Memory B cell (primary cell): Measurements from ENCODE around the gene AGAP2.
"Not testable (repeated sequence)": the region's sequence is repeated elsewhere in the genome, so short reads cannot be mapped to it uniquely, and the experiment has no call there.

Source experiments
- ATAC-seq: fragments of 150-1000 bp; cut with Tn5 transposase; 2 replicates; pipeline ENCODE4 v1.10.0; 2021; ENCODE audit warnings: low read depth, mild to moderate bottlenecking, moderate library complexity
- DNase-seq, 2 donors: peaks; one replicate each; pipeline ENCODE4 v3.0.0; 2022; ENCODE audit warnings: low spot score in 2 of 2
- H3K27ac Mint-ChIP-seq: one replicate; pipeline ENCODE4 v1.8.0; 2022; ENCODE audit warnings: mild to moderate bottlenecking, moderate library complexity, mixed read lengths
- H3K27me3 Mint-ChIP-seq: one replicate; pipeline ENCODE4 v1.8.0; 2022; ENCODE audit warnings: mixed read lengths
- H3K36me3 Mint-ChIP-seq: one replicate; pipeline ENCODE4 v1.8.0; 2022; ENCODE audit warnings: mild to moderate bottlenecking, mixed read lengths
- H3K4me1 Mint-ChIP-seq: one replicate; pipeline ENCODE4 v1.8.0; 2022; ENCODE audit warnings: mixed read lengths
- H3K4me3 Mint-ChIP-seq: one replicate; pipeline ENCODE4 v1.8.0; 2022; ENCODE audit warnings: mild to moderate bottlenecking, moderate library complexity, mixed read lengths
- H3K9me3 Mint-ChIP-seq: one replicate; pipeline ENCODE4 v1.8.0; 2022; ENCODE audit warnings: mixed read lengths

AGAP2 gene

GRCh38 chr12:57774634-57775033, 36.1 kb upstream of the AGAP2 start:
- H3K36me3 Mint-ChIP-seq, H3K4me3 Mint-ChIP-seq, H3K27me3 Mint-ChIP-seq, H3K9me3 Mint-ChIP-seq, ATAC-seq, H3K27ac Mint-ChIP-seq, DNase-seq: not testable (repeated sequence)
- H3K4me1 Mint-ChIP-seq = peaks cover 18% of the 10 kb centered on the region

- H3K9me3 Mint-ChIP-seq = no peaks in the 10 kb centered on the region
- H3K36me3 Mint-ChIP-seq = no peaks in the 10 kb centered on the region
- peaks cover 18% of the 10 kb centered on the region for H3K4me1 Mint-ChIP-seq
- peak within 1 kb of the TSS; percentile 88 for H3K4me3 Mint-ChIP-seq
- DNase-seq (no peak), ATAC-seq (no peak)
- peak within 1 kb of the TSS; percentile 93 for H3K27ac Mint-ChIP-seq
- H3K27me3 Mint-ChIP-seq = no peaks in the 10 kb centered on the region
Measured at GRCh38 chr12:57772429-57773322, 34.1 kb upstream of the AGAP2 start, which contains the start of gene EEF1AKMT3. Gene EEF1AKMT3, plus strand, starts transcription at chr12:57772614. Its CDS starts 111 bp downstream, at chr12:57772725.

GRCh38 chr12:57771873-57772428, 33.4 kb upstream of the AGAP2 start, which contains the start of gene METTL1:
Gene METTL1, minus strand, starts transcription at chr12:57772105. Its CDS starts 22 bp downstream, at chr12:57772083.
- Mint-ChIP-seq H3K4me3 (peak within 1 kb of the TSS; percentile 88), H3K27me3 (no peaks in the 10 kb centered on the region), H3K36me3 (no peaks in the 10 kb centered on the region), H3K9me3 (no peaks in the 10 kb centered on the region), H3K27ac (peak within 1 kb of the TSS; percentile 93), H3K4me1 (peaks cover 18% of the 10 kb centered on the region)
- DNase-seq (peak; percentile 78 to 84), ATAC-seq (peak; percentile 90)

- Mint-ChIP-seq H3K27me3 (peaks cover 3% of the 10 kb centered on the region), H3K4me3 (peak overlapping the region; percentile 88), H3K9me3 (no peaks in the 10 kb centered on the region), H3K36me3 (no peaks in the 10 kb centered on the region), H3K4me1 (peaks cover 22% of the 10 kb centered on the region), H3K27ac (peak overlapping the region; percentile 93)
- DNase-seq = peak in 1 of 2 donors; percentile 69
- peak; percentile 72 for ATAC-seq
Measured at GRCh38 chr12:57771236-57771872, 32.8 kb upstream of the AGAP2 start.

- H3K9me3 Mint-ChIP-seq = no peaks in the 10 kb centered on the region
- peak overlapping the region; percentile 19 for H3K4me3 Mint-ChIP-seq
- no peak overlapping the region for H3K27ac Mint-ChIP-seq
- ATAC-seq = no peak
- DNase-seq = no peak
- H3K4me1 Mint-ChIP-seq = peaks cover 21% of the 10 kb centered on the region
- peaks cover 3% of the 10 kb centered on the region for H3K27me3 Mint-ChIP-seq
- no peaks in the 10 kb centered on the region for H3K36me3 Mint-ChIP-seq
Measured at GRCh38 chr12:57770734-57771133, 32.2 kb upstream of the AGAP2 start.

- peaks cover 5% of the 10 kb centered on the region for H3K27me3 Mint-ChIP-seq
- DNase-seq (no peak), ATAC-seq (no peak)
- H3K4me3 Mint-ChIP-seq = no peak overlapping the region
- no peaks in the 10 kb centered on the region for H3K9me3 Mint-ChIP-seq
- H3K4me1 Mint-ChIP-seq = peaks cover 27% of the 10 kb centered on the region
- no peaks in the 10 kb centered on the region for H3K36me3 Mint-ChIP-seq
- H3K27ac Mint-ChIP-seq = no peak overlapping the region
Measured at GRCh38 chr12:57769594-57769993, 31.1 kb upstream of the AGAP2 start.

- no peak overlapping the region for H3K27ac Mint-ChIP-seq
- ATAC-seq = no peak
- no peak overlapping the region for H3K4me3 Mint-ChIP-seq
- no peaks in the 10 kb centered on the region for H3K9me3 Mint-ChIP-seq
- H3K36me3 Mint-ChIP-seq = no peaks in the 10 kb centered on the region
- H3K27me3 Mint-ChIP-seq = peaks cover 8% of the 10 kb centered on the region
- DNase-seq = no peak
- H3K4me1 Mint-ChIP-seq = peaks cover 30% of the 10 kb centered on the region
Measured at GRCh38 chr12:57767876-57768275, 29.3 kb upstream of the AGAP2 start.

- peak overlapping the region; percentile 11 for H3K4me3 Mint-ChIP-seq
- H3K27ac Mint-ChIP-seq = no peak overlapping the region
- no peaks in the 10 kb centered on the region for H3K36me3 Mint-ChIP-seq
- peaks cover 29% of the 10 kb centered on the region for H3K4me1 Mint-ChIP-seq
- DNase-seq (no peak), ATAC-seq (no peak)
- no peaks in the 10 kb centered on the region for H3K9me3 Mint-ChIP-seq
- H3K27me3 Mint-ChIP-seq = peaks cover 8% of the 10 kb centered on the region
Measured at GRCh38 chr12:57767305-57767698, 28.8 kb upstream of the AGAP2 start.

- no peak within 1 kb of the TSS for H3K27ac Mint-ChIP-seq
- ATAC-seq = no peak
- peaks cover 8% of the 10 kb centered on the region for H3K27me3 Mint-ChIP-seq
- H3K36me3 Mint-ChIP-seq = no peaks in the 10 kb centered on the region
- H3K4me3 Mint-ChIP-seq = peak within 1 kb of the TSS; percentile 84
- H3K9me3 Mint-ChIP-seq = no peaks in the 10 kb centered on the region
- DNase-seq = no peak
- peaks cover 26% of the 10 kb centered on the region for H3K4me1 Mint-ChIP-seq
Measured at GRCh38 chr12:57766464-57767304, 28.1 kb upstream of the AGAP2 start, which contains the start of gene CYP27B1. Gene CYP27B1, minus strand, starts transcription at chr12:57767078. Its CDS starts 37 bp downstream, at chr12:57767041.

GRCh38 chr12:57765698-57766463, 27.3 kb upstream of the AGAP2 start:
- H3K9me3 Mint-ChIP-seq = no peaks in the 10 kb centered on the region
- ATAC-seq = peak; percentile 7
- H3K27me3 Mint-ChIP-seq = peaks cover 8% of the 10 kb centered on the region
- peak overlapping the region; percentile 84 for H3K4me3 Mint-ChIP-seq
- H3K4me1 Mint-ChIP-seq = peaks cover 23% of the 10 kb centered on the region
- no peak for DNase-seq
- H3K27ac Mint-ChIP-seq = peak overlapping the region; percentile 13
- peaks cover 2% of the 10 kb centered on the region for H3K36me3 Mint-ChIP-seq

- H3K36me3 Mint-ChIP-seq = peaks cover 4% of the 10 kb centered on the region
- peaks cover 8% of the 10 kb centered on the region for H3K27me3 Mint-ChIP-seq
- ATAC-seq (peak; percentile 79), DNase-seq (peak in 1 of 2 donors; percentile 57)
- peaks cover 21% of the 10 kb centered on the region for H3K4me1 Mint-ChIP-seq
- peak overlapping the region; percentile 13 for H3K27ac Mint-ChIP-seq
- H3K4me3 Mint-ChIP-seq = peak overlapping the region; percentile 84
- no peaks in the 10 kb centered on the region for H3K9me3 Mint-ChIP-seq
Measured at GRCh38 chr12:57765003-57765697, 26.6 kb upstream of the AGAP2 start.

- peak; percentile 11 for ATAC-seq
- no peaks in the 10 kb centered on the region for H3K9me3 Mint-ChIP-seq
- H3K36me3 Mint-ChIP-seq = peaks cover 4% of the 10 kb centered on the region
- H3K27ac Mint-ChIP-seq = no peak overlapping the region
- H3K4me1 Mint-ChIP-seq = peaks cover 25% of the 10 kb centered on the region
- H3K27me3 Mint-ChIP-seq = peaks cover 8% of the 10 kb centered on the region
- no peak for DNase-seq
- peak overlapping the region; percentile 84 for H3K4me3 Mint-ChIP-seq
Measured at GRCh38 chr12:57764662-57765002, 26.1 kb upstream of the AGAP2 start.
